ENCODE measurements around the gene THRB.

Gene THRB

DNA sequence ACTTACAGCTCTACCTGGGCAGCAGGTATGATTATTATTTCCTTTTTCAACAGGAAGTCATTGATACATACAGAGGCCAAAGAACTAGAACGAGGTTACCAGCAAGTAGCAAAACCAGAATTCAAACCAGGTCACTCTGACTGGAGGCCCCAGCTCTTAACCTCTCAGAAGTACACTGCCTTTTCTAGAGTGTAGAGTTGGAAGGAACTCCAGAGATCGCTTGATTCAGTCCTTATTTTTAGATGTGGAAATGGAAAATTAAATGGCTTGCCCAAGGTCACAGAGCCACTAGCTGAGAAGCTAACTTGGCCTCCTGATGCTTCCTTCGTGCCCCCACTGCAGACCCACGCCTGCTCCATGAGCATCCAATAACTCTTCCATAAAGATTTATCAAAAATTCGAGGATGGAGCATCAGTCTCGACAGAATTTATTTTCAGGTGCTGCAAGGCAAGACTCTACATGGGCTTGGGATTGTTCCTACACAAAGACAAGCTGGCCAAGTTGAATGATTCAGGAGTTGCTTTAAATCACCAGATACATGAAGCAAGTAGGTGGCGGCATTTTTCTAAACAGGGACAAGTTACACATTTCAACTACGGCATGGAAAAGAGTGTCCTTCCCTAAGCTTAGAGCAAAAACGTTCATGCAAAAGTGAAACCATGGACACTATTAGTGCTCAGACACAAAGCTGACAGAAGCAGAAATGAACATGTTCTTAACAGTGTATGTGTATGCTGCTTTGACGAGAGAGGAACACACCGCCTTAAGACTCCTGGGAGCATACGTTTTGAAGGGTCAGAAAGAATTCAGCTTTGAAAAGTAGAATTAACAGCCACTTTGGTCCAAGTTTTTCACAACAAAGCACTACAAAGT lies 235.7 kb downstream of the THRB start:
- DNase-seq, result no peak

DNA sequence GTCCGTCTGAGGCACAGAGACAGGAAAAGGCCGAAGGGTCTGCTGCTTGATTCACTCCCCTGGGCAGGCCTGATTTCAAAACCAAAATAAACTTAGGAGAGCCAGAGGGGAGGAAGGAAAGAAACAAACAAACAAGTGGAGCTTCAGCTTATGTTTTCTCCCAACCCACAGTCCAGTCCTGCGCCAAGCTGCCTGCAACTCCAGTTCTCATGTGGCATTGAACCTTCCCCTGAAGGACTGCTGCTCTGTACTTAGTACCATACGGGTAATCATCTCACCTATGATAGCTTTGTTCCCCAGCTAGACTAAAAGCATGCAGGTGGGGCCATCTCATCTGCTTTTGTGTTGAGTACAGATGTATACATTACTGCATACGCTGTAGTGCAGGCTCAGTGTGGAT lies 236.4 kb downstream of the THRB start:
- DNase-seq, result no peak

- no peak for DNase-seq
Measured at GRCh38 chr3:24255414-24255813, 239.2 kb downstream of the THRB start.

- DNase-seq, result no peak
Measured at GRCh38 chr3:24254649-24255048, 240.0 kb downstream of the THRB start.

- DNase-seq, result no peak
Measured at GRCh38 chr3:24253336-24253735, 241.3 kb downstream of the THRB start.

DNA sequence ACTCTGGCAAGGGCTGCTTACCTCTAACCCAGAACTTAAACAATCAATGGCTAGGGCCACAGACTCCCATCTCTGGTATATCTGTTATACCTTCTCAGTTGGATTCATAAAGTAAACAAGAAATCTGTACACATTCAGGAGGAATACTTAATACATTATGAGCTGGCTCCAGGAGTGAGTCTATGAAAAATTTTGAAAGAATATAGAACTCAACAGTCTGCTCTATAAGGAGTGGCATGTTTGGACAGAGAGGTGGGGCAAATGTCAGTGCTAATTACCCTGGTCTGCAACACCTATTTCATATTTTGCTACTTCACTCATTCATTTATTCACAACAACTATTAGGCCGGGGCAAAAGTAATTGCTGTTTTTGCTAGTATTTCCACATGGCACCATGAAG lies 245.1 kb downstream of the THRB start:
- DNase-seq, result no peak

DNA sequence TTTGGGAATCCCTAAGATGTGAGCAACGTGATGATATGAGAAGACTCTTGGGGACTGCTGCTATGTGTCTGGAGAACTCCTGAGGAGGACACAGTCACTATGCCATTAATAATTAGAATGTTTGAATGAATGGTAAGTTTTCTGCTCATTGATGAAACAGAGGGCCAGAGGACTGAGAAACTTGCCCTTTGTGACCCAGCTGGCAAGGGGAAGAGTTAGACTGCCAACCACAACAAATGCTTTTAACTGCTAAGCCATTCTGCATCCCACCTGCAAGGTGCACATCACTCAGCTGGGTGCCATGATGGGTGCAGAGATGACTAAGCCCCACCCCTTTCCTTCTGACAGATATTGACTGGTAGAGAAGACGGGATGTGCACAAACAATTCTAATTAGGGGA lies 249.6 kb downstream of the THRB start:
- no peak for DNase-seq

DNA sequence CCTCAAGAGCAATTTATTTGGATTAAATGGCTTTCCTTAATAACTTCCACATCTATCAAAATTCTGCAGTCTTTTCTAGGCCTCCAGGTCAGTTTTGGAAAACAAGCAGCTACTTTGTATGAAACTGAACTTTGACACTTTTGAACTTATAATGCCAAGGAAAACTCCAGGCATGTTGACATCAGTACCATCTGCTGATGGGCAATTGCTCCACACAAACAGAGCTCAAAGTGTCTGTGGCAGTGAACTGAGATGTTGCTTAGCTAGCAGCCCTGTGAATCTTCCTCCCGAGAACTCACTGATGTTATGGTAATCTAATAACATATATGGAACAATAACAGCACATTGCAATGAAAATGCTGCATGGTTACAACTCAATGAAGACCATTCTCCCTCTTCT lies 250.2 kb downstream of the THRB start:
- DNase-seq, result no peak

GRCh38 chr3:24242012-24242698 lies 252.5 kb downstream of the THRB start:
- no peak for DNase-seq

DNA sequence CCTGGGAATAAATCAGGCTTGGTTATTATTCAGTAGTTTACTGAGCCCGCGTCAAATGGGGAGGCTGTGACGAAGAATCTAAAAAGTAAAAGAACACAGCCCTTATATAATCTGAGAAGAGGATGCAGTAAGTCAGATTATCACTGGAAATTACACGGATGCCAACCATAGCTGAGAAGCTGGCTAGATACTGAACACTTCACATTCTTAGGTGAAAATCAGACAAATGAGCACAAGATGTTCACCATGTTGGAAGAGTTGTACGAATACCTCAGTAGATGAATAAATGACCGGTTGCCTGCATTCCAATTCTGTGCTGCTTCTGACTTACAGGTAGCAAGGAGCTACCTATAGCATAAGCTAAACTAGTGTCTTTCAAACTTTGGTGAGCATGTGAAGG lies 254.3 kb downstream of the THRB start:
- DNase-seq, result no peak

GRCh38 chr3:24237971-24238706 lies 256.5 kb downstream of the THRB start:
- peak; percentile 18 for DNase-seq

DNA sequence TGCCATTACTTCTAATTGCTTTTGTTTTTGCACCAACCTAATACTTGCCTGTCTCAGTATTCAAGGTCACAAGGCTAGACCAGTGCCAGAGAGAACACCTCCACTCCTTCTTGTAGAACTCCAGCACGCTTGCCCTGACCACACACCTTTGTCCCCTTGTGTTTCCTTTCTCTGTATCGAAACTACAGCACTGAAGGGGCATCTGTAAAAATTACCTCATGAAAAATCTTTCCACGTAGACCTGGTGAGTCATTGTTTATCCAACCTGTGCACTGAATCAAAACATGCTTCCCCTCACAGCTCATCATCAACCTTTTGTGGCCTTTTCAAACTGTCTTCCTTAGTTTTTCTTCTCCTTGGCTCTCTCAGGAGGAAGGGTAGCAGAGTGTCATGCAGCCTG lies 259.5 kb downstream of the THRB start:
- DNase-seq, result no peak

GRCh38 chr3:24232784-24233183 lies 261.9 kb downstream of the THRB start:
- DNase-seq, result no peak

GRCh38 chr3:24229468-24230221 lies 265.0 kb downstream of the THRB start:
- DNase-seq, result no peak

GRCh38 chr3:24227635-24228034 lies 267.0 kb downstream of the THRB start:
- DNase-seq, result no peak

DNA sequence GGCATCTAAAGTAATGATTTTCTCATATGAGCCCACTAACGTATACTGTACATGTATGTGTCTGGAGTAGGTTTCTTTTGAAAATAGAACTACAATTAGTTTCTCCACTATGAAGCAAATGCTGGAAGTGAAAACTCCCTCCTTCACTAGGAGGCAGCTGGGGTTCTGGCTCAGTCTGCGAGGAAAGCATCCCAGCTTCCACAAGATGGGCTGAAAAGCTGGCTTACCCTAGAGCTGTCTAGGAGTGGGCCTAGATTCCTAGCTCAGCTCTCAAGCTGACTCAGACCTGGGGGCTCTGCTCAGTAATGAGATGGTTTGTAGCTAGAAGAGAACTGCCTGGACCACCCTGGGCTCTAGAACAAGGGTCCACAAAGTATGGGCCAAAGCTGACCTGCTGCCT lies 268.3 kb downstream of the THRB start:
- DNase-seq, result no peak

GRCh38 chr3:24225385-24225950 lies 269.2 kb downstream of the THRB start:
- no peak for DNase-seq

- no peak for DNase-seq
Measured at GRCh38 chr3:24224666-24225384, 269.8 kb downstream of the THRB start.

DNA sequence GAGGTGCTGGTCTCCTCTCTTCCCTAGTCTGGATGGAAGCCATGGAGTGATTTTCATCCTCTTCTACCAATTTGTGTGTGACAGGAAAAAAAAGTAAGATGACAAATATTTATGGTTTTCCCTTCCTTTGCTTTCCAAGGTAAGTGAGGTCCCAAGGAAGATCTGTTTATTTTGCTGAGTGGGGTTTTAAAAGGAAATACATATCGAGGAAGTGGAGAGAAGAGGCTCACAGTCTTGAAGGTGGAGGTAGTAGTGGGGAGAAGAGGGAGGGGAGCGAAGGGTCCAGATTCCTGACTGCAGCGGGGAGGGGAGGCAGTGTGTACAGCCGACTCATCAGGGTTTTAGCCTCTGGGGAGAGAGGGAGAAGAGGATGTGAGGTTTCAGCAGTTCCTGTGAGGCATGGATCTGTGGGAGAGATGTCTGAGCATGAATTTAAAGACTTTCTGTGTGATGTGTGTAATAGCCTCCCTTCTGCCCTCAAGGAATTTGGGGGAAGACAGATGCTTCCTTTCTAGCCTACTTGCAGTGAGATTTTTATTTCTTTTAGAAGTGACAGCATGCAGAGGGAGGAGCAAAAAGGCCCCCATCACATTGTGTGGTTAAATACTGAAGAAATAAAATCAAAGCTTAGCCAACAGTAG lies 272.4 kb downstream of the THRB start:
- DNase-seq, result no peak

GRCh38 chr3:24220859-24221657 lies 273.6 kb downstream of the THRB start:
- DNase-seq, result no peak

All from CD4-positive, alpha-beta T cell treated with Interleukin-6 for 4 hours (primary cell).